Osteocyte (in vitro differentiated cells): ENCODE measurements around the gene NEK9. TPM values are rescaled to one million over a fixed set of nuclear protein-coding genes. Genes with fewer than 3 reads are reported as not detected.

Experiments used
- DNase-seq: peaks from one replicate; pipeline ENCODE4 v3.0.0; 2021; ENCODE audit warnings: mixed read lengths; ENCODE audit not compliant: unreplicated experiment; ENCODE audit errors: extremely low spot score
- H3K27ac Mint-ChIP-seq: one replicate; pipeline ENCODE4 v1.8.0; 2021; ENCODE audit warnings: mild to moderate bottlenecking, mixed read lengths; ENCODE audit not compliant: unreplicated experiment
- H3K27me3 Mint-ChIP-seq: one replicate; pipeline ENCODE4 v1.8.0; 2021; ENCODE audit warnings: mixed read lengths; ENCODE audit not compliant: unreplicated experiment
- H3K36me3 Mint-ChIP-seq: one replicate; pipeline ENCODE4 v1.8.0; 2021; ENCODE audit warnings: mixed read lengths; ENCODE audit not compliant: unreplicated experiment
- H3K4me1 Mint-ChIP-seq: one replicate; pipeline ENCODE4 v1.8.0; 2021; ENCODE audit warnings: mixed read lengths; ENCODE audit not compliant: unreplicated experiment
- H3K4me3 Mint-ChIP-seq: one replicate; pipeline ENCODE4 v1.8.0; 2021; ENCODE audit warnings: mild to moderate bottlenecking, moderate library complexity, mixed read lengths; ENCODE audit not compliant: unreplicated experiment
- H3K9me3 Mint-ChIP-seq: one replicate; pipeline ENCODE4 v1.8.0; 2021; ENCODE audit warnings: mixed read lengths; ENCODE audit not compliant: unreplicated experiment
- CTCF ChIP-seq: fragments of 200-600 bp; sonication (generic); IDR thresholded peaks from 2 replicates; pipeline ENCODE4 v1.5.0; 2021; ENCODE audit warnings: antibody characterized with exemption, mild to moderate bottlenecking, moderate library complexity
- total RNA-seq: library from RNA; stranded (reverse); gene quantifications from 2 replicates; pipeline ENCODE4 v1.2.1, GENCODE V29; 2021

Gene NEK9
- total RNA-seq, 1 donor from 2014 or later: 117 TPM

- Mint-ChIP-seq H3K27me3 (no peaks in the 10 kb centered on the region), H3K36me3 (peaks cover 24% of the 10 kb centered on the region), H3K4me3 (no peak overlapping the region), H3K9me3 (peaks cover 6% of the 10 kb centered on the region), H3K4me1 (peaks cover 25% of the 10 kb centered on the region), H3K27ac (no peak overlapping the region)
- TF ChIP-seq CTCF: no peak
- no peak for DNase-seq
Observed at GRCh38 chr14:75046275-75046674, 80.6 kb downstream of the NEK9 start.

GRCh38 chr14:75044752-75045151 lies 82.1 kb downstream of the NEK9 start:
- no peak overlapping the region for H3K4me3 Mint-ChIP-seq
- H3K36me3 Mint-ChIP-seq: peaks cover 24% of the 10 kb centered on the region
- no peaks in the 10 kb centered on the region for H3K27me3 Mint-ChIP-seq
- peaks cover 14% of the 10 kb centered on the region for H3K4me1 Mint-ChIP-seq
- no peak for TF ChIP-seq CTCF
- no peak overlapping the region for H3K27ac Mint-ChIP-seq
- H3K9me3 Mint-ChIP-seq: peaks cover 6% of the 10 kb centered on the region
- DNase-seq: no peak

- H3K36me3 Mint-ChIP-seq: peaks cover 23% of the 10 kb centered on the region
- peaks cover 13% of the 10 kb centered on the region for H3K4me1 Mint-ChIP-seq
- no peaks in the 10 kb centered on the region for H3K27me3 Mint-ChIP-seq
- DNase-seq: no peak
- peaks cover 6% of the 10 kb centered on the region for H3K9me3 Mint-ChIP-seq
- H3K4me3 Mint-ChIP-seq: no peak overlapping the region
- TF ChIP-seq CTCF: no peak
- no peak overlapping the region for H3K27ac Mint-ChIP-seq
Observed at GRCh38 chr14:75044322-75044721, 82.5 kb downstream of the NEK9 start.

- Mint-ChIP-seq H3K27me3 (no peaks in the 10 kb centered on the region), H3K36me3 (peaks cover 16% of the 10 kb centered on the region), H3K4me1 (peaks cover 13% of the 10 kb centered on the region), H3K9me3 (peaks cover 2% of the 10 kb centered on the region), H3K27ac (no peak overlapping the region), H3K4me3 (no peak overlapping the region)
- DNase-seq: no peak
- no peak for TF ChIP-seq CTCF
Observed at GRCh38 chr14:75042035-75042434, 84.8 kb downstream of the NEK9 start.

- Mint-ChIP-seq H3K27me3 (no peaks in the 10 kb centered on the region), H3K4me3 (no peak overlapping the region), H3K36me3 (peaks cover 21% of the 10 kb centered on the region), H3K4me1 (peaks cover 13% of the 10 kb centered on the region), H3K9me3 (no peaks in the 10 kb centered on the region), H3K27ac (no peak overlapping the region)
- no peak for DNase-seq
- TF ChIP-seq CTCF: no peak
Observed at GRCh38 chr14:75041613-75042012, 85.2 kb downstream of the NEK9 start.
